ENCODE results near the gene PITPNM1. TPM values are rescaled to one million over a fixed set of nuclear protein-coding genes. Genes with fewer than 3 reads are reported as not detected.

The PITPNM1 gene
- total RNA-seq, 1 donor from 2014 or later = 38.2 TPM

DNA sequence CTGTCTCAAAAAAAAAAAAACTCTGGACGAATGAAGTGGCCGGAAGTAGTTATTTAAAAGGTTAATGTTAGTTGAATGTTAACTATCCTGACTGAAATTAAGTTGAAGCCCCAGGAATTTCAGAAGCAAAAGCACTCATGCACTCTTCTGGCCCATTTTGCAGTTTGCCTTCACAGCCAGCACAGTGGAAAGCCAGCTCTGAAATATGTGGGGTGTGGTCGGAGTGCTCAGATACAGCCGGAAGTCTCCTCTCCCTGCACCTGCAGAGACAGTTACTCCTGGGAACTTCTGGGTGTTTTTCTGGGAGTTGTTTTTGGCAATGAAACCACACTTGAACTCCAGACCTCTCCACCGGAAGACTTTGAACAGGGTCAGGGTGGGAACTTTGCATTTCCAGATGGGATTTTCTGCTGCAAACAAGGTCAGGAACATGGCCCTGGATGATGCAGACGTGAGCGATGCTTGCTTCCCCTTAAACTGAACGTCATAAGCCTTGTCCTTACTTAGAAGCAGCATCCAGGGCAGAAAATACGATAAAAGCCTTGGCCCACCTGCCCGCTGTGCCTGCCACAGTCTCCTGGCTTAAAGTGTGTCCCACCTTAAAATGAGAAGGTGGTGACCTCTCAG lies 39.6 kb upstream of the PITPNM1 start:
- Histone ChIP-seq H3K27ac (peak overlapping the region; percentile 5), H3K4me3 (no peak overlapping the region), H3K9me3 (no peaks in the 10 kb centered on the region), H3K4me1 (no peaks in the 10 kb centered on the region), H3K36me3 (no peaks in the 10 kb centered on the region), H3K27me3 (no peaks in the 10 kb centered on the region)
- TF ChIP-seq, protein P1, sequence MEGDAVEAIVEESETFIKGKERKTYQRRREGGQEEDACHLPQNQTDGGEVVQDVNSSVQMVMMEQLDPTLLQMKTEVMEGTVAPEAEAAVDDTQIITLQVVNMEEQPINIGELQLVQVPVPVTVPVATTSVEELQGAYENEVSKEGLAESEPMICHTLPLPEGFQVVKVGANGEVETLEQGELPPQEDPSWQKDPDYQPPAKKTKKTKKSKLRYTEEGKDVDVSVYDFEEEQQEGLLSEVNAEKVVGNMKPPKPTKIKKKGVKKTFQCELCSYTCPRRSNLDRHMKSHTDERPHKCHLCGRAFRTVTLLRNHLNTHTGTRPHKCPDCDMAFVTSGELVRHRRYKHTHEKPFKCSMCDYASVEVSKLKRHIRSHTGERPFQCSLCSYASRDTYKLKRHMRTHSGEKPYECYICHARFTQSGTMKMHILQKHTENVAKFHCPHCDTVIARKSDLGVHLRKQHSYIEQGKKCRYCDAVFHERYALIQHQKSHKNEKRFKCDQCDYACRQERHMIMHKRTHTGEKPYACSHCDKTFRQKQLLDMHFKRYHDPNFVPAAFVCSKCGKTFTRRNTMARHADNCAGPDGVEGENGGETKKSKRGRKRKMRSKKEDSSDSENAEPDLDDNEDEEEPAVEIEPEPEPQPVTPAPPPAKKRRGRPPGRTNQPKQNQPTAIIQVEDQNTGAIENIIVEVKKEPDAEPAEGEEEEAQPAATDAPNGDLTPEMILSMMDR (IDR thresholded peaks at IDR 0.05) = no peak
- no peak for DNase-seq
- peak; percentile 70 for ATAC-seq
- intact Hi-C loops (cut with DNase I) = no loop called here

DNA sequence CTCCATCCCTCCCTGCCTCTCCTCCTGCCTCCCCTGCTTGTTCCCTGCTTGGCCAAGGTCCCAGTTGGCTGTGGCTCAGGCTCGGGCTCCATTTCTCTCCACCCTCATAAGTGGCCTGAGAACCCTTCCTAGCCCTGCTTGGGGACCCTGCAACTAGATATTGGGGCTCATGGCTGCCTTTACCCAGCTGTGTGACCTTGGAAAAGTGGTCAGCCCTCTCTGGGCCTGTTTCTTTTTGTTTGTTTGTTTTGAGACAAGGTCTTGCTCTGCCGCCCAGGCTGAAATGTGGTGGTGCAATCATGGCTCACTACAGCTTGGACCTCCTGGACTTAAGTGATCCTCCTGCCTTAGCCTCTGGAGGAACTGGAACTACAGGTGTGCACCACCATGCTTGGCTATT lies 38.4 kb upstream of the PITPNM1 start:
- Histone ChIP-seq H3K27ac (no peak overlapping the region), H3K4me1 (no peaks in the 10 kb centered on the region), H3K36me3 (no peaks in the 10 kb centered on the region), H3K9me3 (no peaks in the 10 kb centered on the region), H3K4me3 (no peak overlapping the region), H3K27me3 (no peaks in the 10 kb centered on the region)
- ATAC-seq (no peak), DNase-seq (no peak)
- intact Hi-C loops (cut with DNase I) = no loop called here
- TF ChIP-seq, protein P1 (IDR thresholded peaks at IDR 0.05) = no peak

DNA sequence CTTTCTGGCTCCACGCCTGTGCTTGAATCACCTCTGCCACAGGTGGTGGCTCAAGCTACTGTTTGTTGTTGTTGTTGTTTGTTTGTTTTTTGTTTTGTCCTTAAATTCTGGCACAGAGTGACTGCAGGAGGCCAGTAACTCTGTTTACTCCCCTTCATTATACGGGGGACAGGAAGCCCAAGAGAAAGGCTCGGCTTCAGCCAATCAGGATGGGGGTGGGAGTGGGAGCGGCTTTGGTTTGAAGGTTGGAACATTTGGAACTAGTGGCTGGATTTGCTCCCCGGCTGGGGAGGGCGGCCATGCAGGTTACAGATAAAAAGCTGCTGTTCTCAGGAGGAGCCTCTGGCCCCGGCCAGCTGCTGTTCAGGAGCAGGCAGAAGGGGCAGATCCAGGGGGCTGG lies 37.8 kb upstream of the PITPNM1 start:
- no peaks in the 10 kb centered on the region for H3K9me3 ChIP-seq
- no peaks in the 10 kb centered on the region for H3K4me1 ChIP-seq
- TF ChIP-seq, protein P1 (IDR thresholded peaks at IDR 0.05) = no peak
- no peaks in the 10 kb centered on the region for H3K27me3 ChIP-seq
- H3K27ac ChIP-seq = no peak overlapping the region
- ATAC-seq (no peak), DNase-seq (no peak)
- intact Hi-C loops (cut with DNase I) = no loop called here
- H3K4me3 ChIP-seq = no peak overlapping the region
- H3K36me3 ChIP-seq = no peaks in the 10 kb centered on the region

DNA sequence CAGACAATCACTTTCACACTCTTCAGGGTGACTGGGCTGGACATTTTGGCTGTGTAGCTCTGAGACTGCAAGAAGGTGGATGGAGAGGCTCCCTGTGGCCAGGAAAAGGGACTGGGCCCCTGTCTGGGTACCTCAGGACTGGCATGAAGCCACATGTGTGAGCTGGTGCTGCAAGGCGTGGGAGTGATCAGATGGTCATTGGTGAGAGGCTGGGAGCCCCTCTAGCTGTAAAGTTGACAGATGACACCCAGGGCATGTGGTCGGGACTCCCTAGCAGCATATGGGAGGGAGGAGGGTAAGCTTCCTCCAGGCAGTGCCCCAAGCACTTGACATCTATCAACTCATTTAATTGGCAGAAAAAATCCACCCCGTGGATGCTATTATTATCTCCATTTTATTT lies 37.0 kb upstream of the PITPNM1 start:
- intact Hi-C loops (cut with DNase I) = no loop called here
- H3K4me1 ChIP-seq = no peaks in the 10 kb centered on the region
- DNase-seq = no peak
- H3K27ac ChIP-seq = no peak overlapping the region
- H3K9me3 ChIP-seq = no peaks in the 10 kb centered on the region
- TF ChIP-seq, protein P1 (IDR thresholded peaks at IDR 0.05) = no peak
- H3K36me3 ChIP-seq = no peaks in the 10 kb centered on the region
- H3K4me3 ChIP-seq = no peak overlapping the region
- no peak for ATAC-seq
- no peaks in the 10 kb centered on the region for H3K27me3 ChIP-seq

DNA sequence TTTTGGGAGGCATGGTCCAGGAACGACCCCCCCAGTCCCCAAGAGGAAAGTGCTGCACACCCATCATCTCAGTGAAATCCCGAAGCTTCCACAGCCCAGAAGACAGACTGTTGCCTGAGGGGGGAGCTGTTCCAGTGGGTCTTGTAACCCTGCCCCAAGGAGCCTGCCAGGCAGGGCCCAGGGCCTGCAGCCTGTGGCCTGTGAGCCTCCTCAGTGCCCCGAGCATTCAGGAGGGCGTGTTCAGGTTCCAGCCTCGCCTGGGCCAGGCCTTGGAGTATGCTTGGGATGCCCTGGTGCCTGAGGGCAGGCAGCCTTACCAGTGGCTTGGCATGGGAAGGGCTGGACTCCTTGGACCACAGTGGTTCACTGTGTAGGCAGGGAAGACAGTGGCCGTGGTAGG lies 36.0 kb upstream of the PITPNM1 start:
- DNase-seq = no peak
- Histone ChIP-seq H3K27me3 (no peaks in the 10 kb centered on the region), H3K4me1 (no peaks in the 10 kb centered on the region), H3K36me3 (no peaks in the 10 kb centered on the region), H3K9me3 (no peaks in the 10 kb centered on the region), H3K4me3 (no peak overlapping the region), H3K27ac (no peak overlapping the region)
- TF ChIP-seq, protein P1 (IDR thresholded peaks at IDR 0.05) = no peak
- ATAC-seq = no peak
- intact Hi-C loops (cut with DNase I) = no loop called here

DNA sequence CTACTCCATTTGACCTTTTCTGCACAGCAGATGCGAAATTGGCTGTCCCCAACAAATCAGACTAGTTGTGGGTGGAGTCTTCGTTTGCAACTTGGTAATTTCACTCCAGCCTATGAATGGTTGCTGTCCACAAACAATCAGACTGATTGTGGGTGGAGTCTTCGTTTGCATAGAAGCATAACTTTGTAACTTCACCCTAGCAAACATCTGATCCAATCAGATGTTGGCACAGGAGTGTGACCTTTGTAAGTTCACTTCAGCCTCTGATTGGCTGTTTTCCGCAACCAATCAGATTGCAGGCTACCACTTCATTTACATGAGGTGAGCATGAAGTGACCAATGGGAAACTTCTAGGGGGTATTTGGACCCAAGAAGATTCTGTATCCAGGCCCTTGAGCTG lies 34.4 kb upstream of the PITPNM1 start:
- TF ChIP-seq, protein P1 (IDR thresholded peaks at IDR 0.05) = no peak
- intact Hi-C loops (cut with DNase I) = no loop called here
- Histone ChIP-seq H3K27ac (no peak overlapping the region), H3K36me3 (no peaks in the 10 kb centered on the region), H3K4me1 (no peaks in the 10 kb centered on the region), H3K4me3 (no peak overlapping the region), H3K9me3 (no peaks in the 10 kb centered on the region), H3K27me3 (no peaks in the 10 kb centered on the region)
- DNase-seq (no peak), ATAC-seq (no peak)

Data from upper lobe of right lung (tissue), 1 donor.